ENCODE data around the gene NAA40. TPM values are rescaled to one million over a fixed set of nuclear protein-coding genes. Genes with fewer than 3 reads are reported as not detected.

The NAA40 gene
- total and polyA plus RNA-seq, 2 of the 4 experiments (the other 2 are of a cell fraction): 15.2 to 24.7 TPM

GRCh38 chr11:63958008-63958407, 19.2 kb downstream of the NAA40 start (continued):
- TF ChIP-seq CTCF (conservative IDR thresholded peaks at IDR 0.05; ENCODE audit: low read depth, low read length): no peak

- BruUV-seq (replicated peaks): no TSS peak
- Histone ChIP-seq H3K9me3 (ENCODE audit: control insufficient read depth, insufficient read depth, low read length) (no peaks in the 10 kb centered on the region), H3K4ac (ENCODE audit: low read depth, low read length) (no peak overlapping the region; the same call in 1 of the 2 replicates), H3K4me3 (ENCODE audit: insufficient read depth, low read depth, low read length) (no peak overlapping the region), H2BK20ac (ENCODE audit: low read depth, low read length) (no peak overlapping the region), H4K91ac (ENCODE audit: insufficient read depth, low read depth, low read length) (no peak overlapping the region), H4K20me1 (ENCODE audit: insufficient read depth, low read length) (no peaks in the 10 kb centered on the region), H3K14ac (replicated peaks; ENCODE audit: low read depth, low read length) (no peak overlapping the region), H3K27ac (ENCODE audit: insufficient read depth, low read length) (no peak overlapping the region), H4K5ac (ENCODE audit: low read depth, low read length) (no peak overlapping the region; the same call in 1 of the 2 replicates), H3K79me1 (ENCODE audit: low read depth in 1 of 2, low read length in 2 of 2) (no peaks in the 10 kb centered on the region), H3K9ac (ENCODE audit: low read depth, low read length) (no peak overlapping the region; the same call in 1 of the 2 replicates), H3K23ac (ENCODE audit: low read depth, low read length) (no peak overlapping the region), H3K27me3 (ENCODE audit: control insufficient read depth, insufficient read depth, low read length) (no peaks in the 10 kb centered on the region), H2BK120ac (ENCODE audit: low read depth, low read length) (no peak overlapping the region), H2AK9ac (replicated peaks; ENCODE audit: low read depth, low read length, poor library complexity) (no peak overlapping the region), H3K4me1 (ENCODE audit: control insufficient read depth, insufficient read depth, low read length) (peaks cover 7% of the 10 kb centered on the region; the same call in 1 of the 2 replicates), H2BK5ac (ENCODE audit: low read depth, low read length, poor library complexity, severe bottlenecking) (no peak overlapping the region), H3K18ac (ENCODE audit: low read depth, low read length) (no peak overlapping the region; the same call in 1 of the 2 replicates), H2AFZ (replicated peaks; ENCODE audit: low read length, poor library complexity) (peak overlapping the region; percentile 40), H3K56ac (ENCODE audit: extremely low read depth, insufficient read depth, low read length) (no peak overlapping the region), H3K9me1 (ENCODE audit: insufficient read depth, low read length) (no peaks in the 10 kb centered on the region), H2AK5ac (ENCODE audit: low read depth, low read length) (no peak overlapping the region), H4K8ac (ENCODE audit: low read depth in 2 of 2, low read length in 2 of 2) (0 out of 4 replicates have a peak overlapping the region, but pooled peaks of 1 of the 2 experiments have one; percentile 39), H3K4me2 (ENCODE audit: low read depth, low read length) (no peak overlapping the region; the same call in 1 of the 2 replicates), H3K36me3 (ENCODE audit: control insufficient read depth, insufficient read depth, low read length) (no peaks in the 10 kb centered on the region; the same call in 1 of the 2 replicates), H2BK15ac (ENCODE audit: low read depth, low read length) (no peak overlapping the region)
- DNase-seq (peak; percentile 31), ATAC-seq (ENCODE audit: low read depth) (peak; percentile 88)
- POLR2A ChIA-PET (ENCODE audit: unreplicated experiment): interaction anchor here (0.6 kb wide), 1 partner anchor 26 kb away, joined by 7 read pairs; no protein-coding TSS in a partner anchor
- WGBS, 2 experiments (ENCODE audit: extremely low coverage in 2 of 2, insufficient read length in 1 of 2): 59% methylated on average over 5 of the region's 19 CpGs; no CpG with 5 or more reads in 1 of the 2 experiments
- intact Hi-C loops (cut with micrococcal nuclease): no loop called here
- CTCF ChIA-PET: interaction anchor here (0.6 to 0.7 kb wide), 2 partner anchors 18 to 179 kb away, joined by 3 read pairs; no protein-coding TSS in a partner anchor
- dilution Hi-C loops (cut with HindIII; ENCODE audit: low sequenced_read_pairs, unreplicated experiment): no loop called here
- in situ Hi-C loops (cut with MboI; ENCODE audit: low sequenced_read_pairs): no loop called here
- no peak for TF ChIP-seq SMC3 (IDR thresholded peaks at IDR 0.05; ENCODE audit: low read depth, low read length)
- no peak for TF ChIP-seq CEBPB (IDR thresholded peaks at IDR 0.05; ENCODE audit: low read depth, low read length)
- TF ChIP-seq FOS (IDR thresholded peaks at IDR 0.05; ENCODE audit: low read depth, low read length): no peak
- TF ChIP-seq CHD1 (IDR thresholded peaks at IDR 0.05; ENCODE audit: low read depth, low read length): no peak
Observed at GRCh38 chr11:63961608-63962412, 23.0 kb downstream of the NAA40 start.
